ENCODE results near the gene ALG1L2. TPM values are rescaled to one million over a fixed set of nuclear protein-coding genes. Genes with fewer than 3 reads are reported as not detected.
"Not testable (repeated sequence)": the region's sequence is repeated elsewhere in the genome, so short reads cannot be mapped to it uniquely, and the experiment has no call there.

ALG1L2 gene
- total RNA-seq, 1 donor from 2014 or later = 0.82 TPM

DNA sequence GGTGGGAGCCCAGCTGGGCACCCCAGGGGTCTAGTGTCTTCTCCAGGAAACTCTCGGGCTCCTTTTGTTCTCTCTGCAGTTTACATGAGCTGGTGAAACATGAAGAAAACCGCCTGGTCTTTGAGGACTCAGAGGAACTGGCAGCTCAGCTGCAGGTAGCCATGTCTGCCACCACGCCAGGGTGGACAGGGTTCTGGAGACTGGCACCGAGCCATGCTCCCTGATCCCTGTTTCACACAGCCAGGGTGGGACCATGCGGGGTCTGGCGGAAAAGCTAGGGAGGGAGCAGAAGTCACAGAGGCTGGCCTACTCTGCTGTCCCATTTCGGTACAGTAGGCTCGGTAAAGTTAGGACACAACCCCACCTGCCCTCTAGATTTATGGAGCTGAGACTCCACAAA is 15.5 kb downstream of the ALG1L2 start:
- H3K27me3 Mint-ChIP-seq (ENCODE audit: low read depth); H3K9me3 Mint-ChIP-seq (ENCODE audit: low read depth); DNase-seq (ENCODE audit: low spot score); H3K36me3 Mint-ChIP-seq (ENCODE audit: low read depth); H3K27ac Mint-ChIP-seq (ENCODE audit: unreplicated experiment); H3K4me3 Mint-ChIP-seq (ENCODE audit: unreplicated experiment); H3K4me1 Mint-ChIP-seq (ENCODE audit: low read depth): not testable (repeated sequence)

DNA sequence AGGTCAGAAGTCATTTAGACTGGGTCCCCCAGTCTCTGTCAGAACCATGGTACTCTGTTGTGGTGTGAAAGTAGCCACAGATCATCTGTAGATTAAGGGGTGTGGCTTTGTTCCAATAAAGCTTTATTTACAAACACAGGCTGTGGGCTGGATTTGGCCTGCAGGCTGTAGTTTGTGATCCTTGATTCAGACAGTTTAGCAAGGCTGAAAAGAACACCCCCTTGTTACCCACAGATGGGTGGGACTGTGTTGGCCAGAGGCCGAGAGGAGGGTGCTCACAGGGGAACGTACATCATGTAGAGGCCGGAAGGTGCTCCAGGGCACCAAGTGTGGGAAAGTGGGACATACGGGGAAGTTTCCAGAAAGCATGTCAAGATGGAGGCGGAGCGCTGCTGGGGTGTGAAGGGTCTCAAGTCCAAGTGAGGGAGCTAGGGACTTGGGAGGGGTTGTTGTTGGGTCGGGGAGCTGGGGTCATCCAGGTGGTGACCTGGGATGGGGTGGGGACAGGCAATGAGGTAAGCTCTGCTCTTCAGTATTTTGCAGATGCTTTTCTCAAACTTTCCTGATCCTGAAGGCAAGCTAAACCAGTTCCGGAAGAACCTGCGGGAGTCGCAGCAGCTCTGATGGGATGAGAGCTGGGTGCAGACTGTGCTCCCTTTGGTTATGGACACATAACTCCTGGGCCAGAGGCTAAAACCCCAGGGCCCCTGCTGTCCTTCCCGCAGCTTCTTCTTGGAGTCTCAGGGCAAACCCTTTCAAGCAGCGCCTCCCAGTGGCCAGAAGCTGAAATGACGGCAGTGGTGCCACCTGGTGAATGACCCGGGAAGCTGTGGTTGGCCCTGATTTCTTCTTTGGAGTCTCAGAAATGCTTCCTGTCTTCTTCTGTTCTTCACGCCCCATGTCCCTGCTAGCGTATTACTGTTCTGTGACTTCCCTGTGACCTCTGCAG is 16.3 kb downstream of the ALG1L2 start:
- TF ChIP-seq, protein P1, sequence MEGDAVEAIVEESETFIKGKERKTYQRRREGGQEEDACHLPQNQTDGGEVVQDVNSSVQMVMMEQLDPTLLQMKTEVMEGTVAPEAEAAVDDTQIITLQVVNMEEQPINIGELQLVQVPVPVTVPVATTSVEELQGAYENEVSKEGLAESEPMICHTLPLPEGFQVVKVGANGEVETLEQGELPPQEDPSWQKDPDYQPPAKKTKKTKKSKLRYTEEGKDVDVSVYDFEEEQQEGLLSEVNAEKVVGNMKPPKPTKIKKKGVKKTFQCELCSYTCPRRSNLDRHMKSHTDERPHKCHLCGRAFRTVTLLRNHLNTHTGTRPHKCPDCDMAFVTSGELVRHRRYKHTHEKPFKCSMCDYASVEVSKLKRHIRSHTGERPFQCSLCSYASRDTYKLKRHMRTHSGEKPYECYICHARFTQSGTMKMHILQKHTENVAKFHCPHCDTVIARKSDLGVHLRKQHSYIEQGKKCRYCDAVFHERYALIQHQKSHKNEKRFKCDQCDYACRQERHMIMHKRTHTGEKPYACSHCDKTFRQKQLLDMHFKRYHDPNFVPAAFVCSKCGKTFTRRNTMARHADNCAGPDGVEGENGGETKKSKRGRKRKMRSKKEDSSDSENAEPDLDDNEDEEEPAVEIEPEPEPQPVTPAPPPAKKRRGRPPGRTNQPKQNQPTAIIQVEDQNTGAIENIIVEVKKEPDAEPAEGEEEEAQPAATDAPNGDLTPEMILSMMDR (IDR thresholded peaks at IDR 0.05) = peak; percentile 78
- H3K4me3 Mint-ChIP-seq (ENCODE audit: unreplicated experiment); H3K27ac Mint-ChIP-seq (ENCODE audit: unreplicated experiment); H3K27me3 Mint-ChIP-seq (ENCODE audit: low read depth); H3K9me3 Mint-ChIP-seq (ENCODE audit: low read depth); H3K4me1 Mint-ChIP-seq (ENCODE audit: low read depth); H3K36me3 Mint-ChIP-seq (ENCODE audit: low read depth); DNase-seq (ENCODE audit: low spot score): not testable (repeated sequence)

DNA sequence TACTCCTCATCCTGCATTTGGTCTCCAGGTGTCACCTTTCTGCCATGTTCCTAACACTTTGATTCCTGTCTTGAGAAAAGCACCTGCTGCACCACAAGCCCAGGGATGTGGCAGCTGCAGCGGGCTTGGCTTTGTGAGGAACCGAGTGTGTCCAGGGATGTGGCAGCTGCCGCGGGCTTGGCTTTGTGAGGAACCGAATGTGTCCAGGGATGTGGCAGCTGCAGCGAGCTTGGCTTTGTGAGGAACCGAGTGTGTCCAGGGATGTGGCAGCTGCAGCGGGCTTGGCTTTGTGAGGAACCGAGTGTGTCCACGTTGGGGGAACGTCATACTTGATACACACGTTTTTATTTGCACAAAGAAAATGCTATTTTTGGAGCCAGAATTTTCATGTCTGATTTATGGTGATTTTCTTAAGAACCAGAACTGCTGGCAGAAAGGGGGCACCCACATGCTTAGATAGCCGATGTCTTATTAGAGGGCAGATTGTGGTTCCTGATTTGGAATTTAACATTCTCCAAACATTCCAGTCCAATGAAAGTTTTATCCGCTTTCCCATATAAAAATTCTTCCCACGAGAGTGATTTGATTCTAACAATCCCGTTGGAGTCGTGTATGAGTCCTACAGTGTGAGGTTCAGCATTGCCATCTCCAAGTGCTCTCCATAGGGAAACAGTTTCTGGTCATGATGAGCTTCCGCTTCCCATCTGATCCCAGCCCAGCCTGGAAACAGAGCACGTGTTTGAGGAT is 17.2 kb downstream of the ALG1L2 start:
- H3K36me3 Mint-ChIP-seq (ENCODE audit: low read depth); DNase-seq (ENCODE audit: low spot score); H3K27ac Mint-ChIP-seq (ENCODE audit: unreplicated experiment); H3K9me3 Mint-ChIP-seq (ENCODE audit: low read depth); H3K27me3 Mint-ChIP-seq (ENCODE audit: low read depth); H3K4me3 Mint-ChIP-seq (ENCODE audit: unreplicated experiment); H3K4me1 Mint-ChIP-seq (ENCODE audit: low read depth): not testable (repeated sequence)
- TF ChIP-seq, protein P1 (IDR thresholded peaks at IDR 0.05) = peak; percentile 34

DNA sequence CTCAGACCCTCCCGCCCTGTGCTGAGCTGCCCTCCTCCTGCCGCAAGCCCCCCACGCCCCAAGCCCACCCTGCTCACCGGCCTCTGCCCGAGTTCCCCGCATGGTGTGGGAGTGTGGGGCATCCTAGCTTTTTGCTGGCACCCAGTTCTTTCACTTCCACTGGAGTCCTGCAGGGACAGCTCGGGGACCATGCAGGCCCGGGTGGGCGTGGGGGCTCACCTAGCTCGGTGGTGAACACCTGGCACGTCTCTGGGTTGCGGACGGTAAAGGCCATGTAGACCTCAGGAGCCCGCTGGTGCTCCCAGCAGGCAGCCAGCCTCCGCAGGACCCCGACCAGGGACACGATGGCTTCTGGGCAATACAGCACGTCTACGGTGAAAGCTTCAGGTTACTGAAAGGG is 20.9 kb downstream of the ALG1L2 start:
- not testable (repeated sequence) for H3K4me3 Mint-ChIP-seq (ENCODE audit: unreplicated experiment); H3K27ac Mint-ChIP-seq (ENCODE audit: unreplicated experiment); H3K4me1 Mint-ChIP-seq (ENCODE audit: low read depth); H3K9me3 Mint-ChIP-seq (ENCODE audit: low read depth); H3K36me3 Mint-ChIP-seq (ENCODE audit: low read depth); DNase-seq (ENCODE audit: low spot score); H3K27me3 Mint-ChIP-seq (ENCODE audit: low read depth)

DNA sequence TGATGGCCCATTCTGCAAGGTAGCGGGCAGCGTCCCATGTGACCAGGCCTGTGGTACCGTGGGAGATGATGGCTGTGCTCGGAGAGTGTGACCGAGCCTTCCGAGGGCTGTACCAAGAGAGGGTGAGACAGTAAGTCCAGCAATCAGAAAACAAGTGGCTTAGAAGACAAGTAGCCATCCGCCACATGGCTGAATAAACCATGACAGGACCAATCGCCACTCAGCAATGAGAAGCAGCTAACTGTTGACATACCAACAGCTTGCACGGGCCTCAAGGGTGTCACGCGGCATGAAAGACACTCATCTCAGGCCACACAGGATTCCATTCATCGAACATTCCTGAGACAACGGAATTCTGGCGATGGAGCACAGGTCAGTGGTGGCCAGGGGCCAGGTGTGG is 22.6 kb downstream of the ALG1L2 start:
- not testable (repeated sequence) for H3K9me3 Mint-ChIP-seq (ENCODE audit: low read depth); DNase-seq (ENCODE audit: low spot score); H3K36me3 Mint-ChIP-seq (ENCODE audit: low read depth); H3K27me3 Mint-ChIP-seq (ENCODE audit: low read depth); H3K27ac Mint-ChIP-seq (ENCODE audit: unreplicated experiment); H3K4me3 Mint-ChIP-seq (ENCODE audit: unreplicated experiment); H3K4me1 Mint-ChIP-seq (ENCODE audit: low read depth)

DNA sequence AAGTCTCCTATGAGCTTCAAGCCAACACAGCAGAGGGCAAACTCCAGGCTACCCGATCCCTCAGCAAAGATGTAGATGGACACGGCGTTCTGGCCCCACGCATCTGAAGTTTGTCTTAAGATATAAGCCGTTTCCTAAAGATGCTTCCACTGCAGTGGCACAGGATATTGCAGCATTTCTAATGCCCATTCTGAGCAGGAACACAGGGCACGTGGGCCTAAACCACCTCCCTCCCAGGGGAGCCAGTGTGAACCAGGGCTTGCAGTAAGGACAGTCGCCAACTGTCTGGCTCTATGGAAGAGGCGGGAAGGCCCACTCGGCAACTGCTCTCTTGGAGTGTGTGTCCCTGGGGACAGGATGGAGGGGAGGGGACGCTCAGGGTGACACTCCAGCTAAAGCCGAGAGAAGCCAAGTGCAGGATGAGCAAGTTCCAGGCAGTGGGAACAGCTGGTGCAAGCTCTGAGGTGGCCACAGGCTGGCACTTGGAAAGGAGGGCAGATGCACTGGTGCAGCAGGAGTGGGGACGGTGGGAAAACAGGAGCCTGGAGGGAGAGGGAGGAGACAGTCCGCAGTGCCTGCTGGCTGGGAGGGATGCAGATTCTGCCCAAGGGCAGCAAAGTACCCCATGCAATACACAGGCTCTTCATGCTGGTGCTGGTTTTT is 25.8 kb downstream of the ALG1L2 start:
- not testable (repeated sequence) for DNase-seq (ENCODE audit: low spot score); H3K27ac Mint-ChIP-seq (ENCODE audit: unreplicated experiment); H3K36me3 Mint-ChIP-seq (ENCODE audit: low read depth); H3K4me3 Mint-ChIP-seq (ENCODE audit: unreplicated experiment); H3K27me3 Mint-ChIP-seq (ENCODE audit: low read depth); H3K9me3 Mint-ChIP-seq (ENCODE audit: low read depth)
- H3K4me1 Mint-ChIP-seq (ENCODE audit: low read depth) = peaks cover 18% of the 10 kb centered on the region

DNA sequence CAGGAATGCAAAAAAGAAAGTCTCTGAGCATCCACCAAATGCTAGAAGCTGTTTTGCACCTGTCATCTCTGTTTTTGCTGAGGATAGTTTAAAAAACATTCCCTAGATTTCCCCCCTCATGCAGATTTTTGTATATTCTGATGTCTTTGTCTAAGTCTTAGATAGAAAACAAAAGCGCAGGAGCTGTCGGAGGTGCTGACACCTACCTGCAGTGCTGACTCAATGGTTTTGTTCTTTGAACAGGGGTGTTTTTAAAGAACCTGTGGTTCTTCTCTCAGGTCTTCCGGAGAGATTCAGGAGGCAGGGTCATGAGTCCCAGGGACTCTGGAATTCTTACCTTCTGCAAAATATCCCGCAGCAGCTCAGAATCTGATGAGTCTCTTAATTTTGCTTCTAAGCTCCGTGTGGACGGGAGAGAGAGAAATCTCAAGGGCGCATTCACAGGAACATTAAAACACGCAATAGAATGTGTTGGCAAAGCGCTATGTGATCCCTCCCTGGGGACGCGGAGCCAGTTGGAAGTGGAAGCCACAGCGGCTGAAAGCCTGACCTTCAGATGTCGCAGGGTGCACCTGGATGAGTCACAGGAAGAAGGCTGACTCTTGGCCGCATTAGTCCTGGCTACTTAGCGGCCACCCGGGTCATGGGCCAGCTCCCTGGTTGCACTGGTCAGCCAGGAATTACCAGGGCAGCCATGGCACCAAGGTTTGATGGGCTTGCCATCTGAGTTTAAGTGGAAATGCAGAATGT is 27.4 kb downstream of the ALG1L2 start:
- peaks cover 25% of the 10 kb centered on the region for H3K4me1 Mint-ChIP-seq (ENCODE audit: low read depth)
- DNase-seq (ENCODE audit: low spot score); H3K4me3 Mint-ChIP-seq (ENCODE audit: unreplicated experiment); H3K27ac Mint-ChIP-seq (ENCODE audit: unreplicated experiment); H3K27me3 Mint-ChIP-seq (ENCODE audit: low read depth); H3K9me3 Mint-ChIP-seq (ENCODE audit: low read depth); H3K36me3 Mint-ChIP-seq (ENCODE audit: low read depth): not testable (repeated sequence)

DNA sequence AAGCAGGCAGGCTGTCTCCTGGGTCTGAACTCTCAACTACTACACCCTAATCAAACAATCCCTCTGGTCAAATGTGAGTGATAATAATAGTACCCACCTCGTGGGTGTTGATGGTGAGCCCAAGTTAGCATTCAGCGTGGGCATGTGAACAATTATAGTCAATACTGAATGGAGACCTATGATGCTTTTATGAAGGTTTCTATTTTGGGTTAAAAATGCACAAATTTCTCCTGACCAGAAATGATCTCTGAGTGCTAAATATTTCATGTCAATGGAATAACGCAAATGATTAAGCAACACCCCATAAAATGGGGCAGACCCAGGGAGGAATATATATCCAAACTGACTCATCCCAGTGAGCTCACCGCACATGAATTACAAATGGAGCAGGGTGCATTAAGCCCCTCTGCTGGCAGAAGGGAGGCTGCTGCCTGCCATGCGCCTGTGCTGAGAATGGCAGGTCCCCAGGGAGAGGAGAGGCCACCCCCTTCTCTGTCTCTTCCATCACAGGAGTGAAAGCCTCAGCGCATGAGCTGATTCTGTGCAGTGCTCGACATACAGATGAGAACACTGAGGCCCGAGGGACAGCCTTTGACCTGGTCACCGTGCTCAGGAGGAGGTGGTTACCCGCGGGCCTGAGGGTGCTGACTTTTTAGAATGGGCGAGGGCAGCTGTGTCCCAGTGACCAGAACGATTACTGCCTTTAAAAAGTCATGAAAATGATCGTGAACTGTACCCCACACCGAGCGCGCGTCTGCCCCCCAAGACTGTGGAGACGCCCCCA is 28.9 kb downstream of the ALG1L2 start:
- not testable (repeated sequence) for H3K27me3 Mint-ChIP-seq (ENCODE audit: low read depth); DNase-seq (ENCODE audit: low spot score); H3K9me3 Mint-ChIP-seq (ENCODE audit: low read depth); H3K36me3 Mint-ChIP-seq (ENCODE audit: low read depth)
- Mint-ChIP-seq H3K4me1 (ENCODE audit: low read depth) (peaks cover 27% of the 10 kb centered on the region), H3K4me3 (ENCODE audit: unreplicated experiment) (peak overlapping the region; percentile 87), H3K27ac (ENCODE audit: unreplicated experiment) (peak overlapping the region; percentile 91)
